Endodermal cell (in vitro differentiated cells): ENCODE results near the gene GPC6. TPM values are rescaled to one million over a fixed set of nuclear protein-coding genes. Genes with fewer than 3 reads are reported as not detected.

Experiments used
- DNase-seq: peaks from one replicate; pipeline ENCODE4 v3.0.0-alpha.2; 2017
- H3K27ac ChIP-seq: 2 replicates; pipeline ENCODE4 v1.5.1; 2013; ENCODE audit warnings: mild to moderate bottlenecking, low read depth, low read length, moderate library complexity
- H3K27me3 ChIP-seq: 2 replicates; pipeline ENCODE4 v1.6.1; 2013; ENCODE audit warnings: mild to moderate bottlenecking, low read length, moderate library complexity; ENCODE audit not compliant: insufficient read depth, control insufficient read depth, poor library complexity, severe bottlenecking
- H3K36me3 ChIP-seq: 2 replicates; pipeline ENCODE4 v1.7.0; 2013; ENCODE audit warnings: mild to moderate bottlenecking, low read length, moderate library complexity; ENCODE audit not compliant: control insufficient read depth, insufficient read depth
- H3K4me1 ChIP-seq: one replicate; pipeline ENCODE4 v1.7.0; 2013; ENCODE audit warnings: low read length; ENCODE audit not compliant: control insufficient read depth, insufficient read depth
- H3K4me3 ChIP-seq: 2 replicates; pipeline ENCODE4 v1.5.1; 2013; ENCODE audit warnings: mild to moderate bottlenecking, low read length, moderate library complexity
- H3K9ac ChIP-seq: 2 replicates; pipeline ENCODE4 v1.6.1; 2013; ENCODE audit warnings: mild to moderate bottlenecking, low read length, moderate library complexity; ENCODE audit not compliant: poor library complexity, severe bottlenecking; ENCODE audit errors: extremely low read depth
- H3K9me3 ChIP-seq: 2 replicates; pipeline ENCODE4 v1.6.1; 2013; ENCODE audit warnings: mild to moderate bottlenecking, low read length, moderate library complexity; ENCODE audit not compliant: control insufficient read depth
- H3K27ac Mint-ChIP-seq: 2 replicates; pipeline ENCODE4 v1.8.0; 2020; ENCODE audit warnings: mixed read lengths
- H3K27me3 Mint-ChIP-seq: 2 replicates; pipeline ENCODE4 v1.8.0; 2021; ENCODE audit warnings: mild to moderate bottlenecking, mixed read lengths; ENCODE audit not compliant: insufficient read depth
- H3K36me3 Mint-ChIP-seq: 2 replicates; pipeline ENCODE4 v1.8.0; 2020; ENCODE audit warnings: low read depth, mixed read lengths
- H3K4me1 Mint-ChIP-seq: 2 replicates; pipeline ENCODE4 v1.8.0; 2020; ENCODE audit warnings: mixed read lengths
- H3K4me3 Mint-ChIP-seq: 2 replicates; pipeline ENCODE4 v1.8.0; 2020; ENCODE audit warnings: mild to moderate bottlenecking, moderate library complexity, mixed read lengths
- H3K9me3 Mint-ChIP-seq: 2 replicates; pipeline ENCODE4 v1.8.0; 2020; ENCODE audit warnings: mild to moderate bottlenecking, mixed read lengths
- WGBS, 2 experiments: methylation state at CpG; one replicate each; pipeline versions ENCODE4 v1.1.5 to v1.1.7; 2013; ENCODE audit warnings: missing lambda C conversion rate in 2 of 2, mixed read lengths in 1 of 2; ENCODE audit not compliant: insufficient coverage in 1 of 2, insufficient read length in 1 of 2; 5-methylcytosine and 5-hydroxymethylcytosine counted together
- total RNA-seq, 2 donors: library from RNA; stranded (reverse); fragmentation: NEBNext Ultra II Directional in 1 of 2; extraction: Animal tissue kit (Norgen Biotek cat#: 25700) in 1 of 2; gene quantifications; 2 replicates in 1 of 2; 3 replicates in 1 of 2; pipeline ENCODE4 v1.2.1, GENCODE V29; 2021
- TF ChIP-seq, protein P1 (sequence below): fragments of 200-600 bp; sonication (generic); conservative IDR thresholded peaks from 2 replicates; pipeline ENCODE4 v1.5.0; 2021; ENCODE audit warnings: antibody characterized with exemption, mild to moderate bottlenecking

Gene GPC6
- total RNA-seq, 2 donors from 2014 or later: 69.6 to 80.4 TPM

DNA sequence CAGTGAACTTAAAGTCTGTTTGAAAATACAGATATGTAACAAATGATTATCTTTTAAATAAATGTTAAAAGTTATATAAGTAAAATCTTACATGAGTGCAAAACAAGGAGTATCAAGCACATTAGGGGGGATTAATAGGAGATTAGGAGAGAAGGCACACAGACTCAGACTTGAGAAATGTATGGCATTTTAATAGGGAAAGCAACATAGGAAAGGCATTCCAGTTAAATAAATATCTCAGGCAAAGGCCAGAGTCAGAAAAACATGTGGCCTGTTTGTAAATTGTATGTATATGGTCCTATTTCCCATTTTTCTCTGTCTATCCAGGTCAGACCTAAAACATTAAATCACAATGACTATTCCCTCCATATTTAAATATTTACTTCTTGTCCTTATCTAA, 462.7 kb downstream of the GPC6 start:
- no peak overlapping the region for H3K4me3 Mint-ChIP-seq
- Histone ChIP-seq H3K9ac (no peak overlapping the region), H3K4me3 (no peak overlapping the region), H3K36me3 (no peaks in the 10 kb centered on the region), H3K9me3 (no peaks in the 10 kb centered on the region), H3K4me1 (peaks cover 14% of the 10 kb centered on the region), H3K27me3 (no peaks in the 10 kb centered on the region), H3K27ac (no peak overlapping the region)
- no peak for DNase-seq
- no peaks in the 10 kb centered on the region for H3K9me3 Mint-ChIP-seq
- H3K27me3 Mint-ChIP-seq: no peaks in the 10 kb centered on the region
- H3K4me1 Mint-ChIP-seq: peaks cover 26% of the 10 kb centered on the region
- TF ChIP-seq, protein P1, sequence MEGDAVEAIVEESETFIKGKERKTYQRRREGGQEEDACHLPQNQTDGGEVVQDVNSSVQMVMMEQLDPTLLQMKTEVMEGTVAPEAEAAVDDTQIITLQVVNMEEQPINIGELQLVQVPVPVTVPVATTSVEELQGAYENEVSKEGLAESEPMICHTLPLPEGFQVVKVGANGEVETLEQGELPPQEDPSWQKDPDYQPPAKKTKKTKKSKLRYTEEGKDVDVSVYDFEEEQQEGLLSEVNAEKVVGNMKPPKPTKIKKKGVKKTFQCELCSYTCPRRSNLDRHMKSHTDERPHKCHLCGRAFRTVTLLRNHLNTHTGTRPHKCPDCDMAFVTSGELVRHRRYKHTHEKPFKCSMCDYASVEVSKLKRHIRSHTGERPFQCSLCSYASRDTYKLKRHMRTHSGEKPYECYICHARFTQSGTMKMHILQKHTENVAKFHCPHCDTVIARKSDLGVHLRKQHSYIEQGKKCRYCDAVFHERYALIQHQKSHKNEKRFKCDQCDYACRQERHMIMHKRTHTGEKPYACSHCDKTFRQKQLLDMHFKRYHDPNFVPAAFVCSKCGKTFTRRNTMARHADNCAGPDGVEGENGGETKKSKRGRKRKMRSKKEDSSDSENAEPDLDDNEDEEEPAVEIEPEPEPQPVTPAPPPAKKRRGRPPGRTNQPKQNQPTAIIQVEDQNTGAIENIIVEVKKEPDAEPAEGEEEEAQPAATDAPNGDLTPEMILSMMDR: no peak
- no peaks in the 10 kb centered on the region for H3K36me3 Mint-ChIP-seq
- H3K27ac Mint-ChIP-seq: no peak overlapping the region

DNA sequence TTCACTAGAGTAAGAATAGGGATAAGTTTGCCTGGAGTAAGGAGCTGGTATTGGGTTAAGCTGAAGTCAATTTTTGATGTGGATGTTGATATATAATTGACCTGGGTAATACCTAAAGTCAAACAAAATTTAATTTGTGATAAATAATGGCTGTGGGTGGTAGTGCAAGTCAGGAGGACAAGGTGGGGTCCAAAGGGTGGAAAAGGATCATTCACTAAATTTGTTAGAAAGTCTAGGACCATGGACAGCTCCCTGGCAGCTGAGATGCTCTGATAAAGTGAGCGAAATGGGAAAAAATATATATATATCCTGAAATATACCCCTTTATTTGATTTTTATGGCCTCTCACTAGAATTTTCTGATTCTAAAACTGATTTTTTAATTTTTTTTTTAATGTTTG, 463.5 kb downstream of the GPC6 start:
- WGBS, 2 experiments: no CpG with 5 or more reads among the region's 1 CpG
- H3K9me3 ChIP-seq: no peaks in the 10 kb centered on the region
- no peaks in the 10 kb centered on the region for H3K27me3 Mint-ChIP-seq
- H3K9ac ChIP-seq: no peak overlapping the region
- peaks cover 25% of the 10 kb centered on the region for H3K4me1 Mint-ChIP-seq
- H3K27me3 ChIP-seq: no peaks in the 10 kb centered on the region
- TF ChIP-seq, protein P1: no peak
- H3K4me3 Mint-ChIP-seq: no peak overlapping the region
- no peak overlapping the region for H3K27ac ChIP-seq
- no peaks in the 10 kb centered on the region for H3K36me3 Mint-ChIP-seq
- peaks cover 14% of the 10 kb centered on the region for H3K4me1 ChIP-seq
- H3K27ac Mint-ChIP-seq: no peak overlapping the region
- no peaks in the 10 kb centered on the region for H3K9me3 Mint-ChIP-seq
- no peak overlapping the region for H3K4me3 ChIP-seq
- no peaks in the 10 kb centered on the region for H3K36me3 ChIP-seq
- peak; percentile 60 for DNase-seq

DNA sequence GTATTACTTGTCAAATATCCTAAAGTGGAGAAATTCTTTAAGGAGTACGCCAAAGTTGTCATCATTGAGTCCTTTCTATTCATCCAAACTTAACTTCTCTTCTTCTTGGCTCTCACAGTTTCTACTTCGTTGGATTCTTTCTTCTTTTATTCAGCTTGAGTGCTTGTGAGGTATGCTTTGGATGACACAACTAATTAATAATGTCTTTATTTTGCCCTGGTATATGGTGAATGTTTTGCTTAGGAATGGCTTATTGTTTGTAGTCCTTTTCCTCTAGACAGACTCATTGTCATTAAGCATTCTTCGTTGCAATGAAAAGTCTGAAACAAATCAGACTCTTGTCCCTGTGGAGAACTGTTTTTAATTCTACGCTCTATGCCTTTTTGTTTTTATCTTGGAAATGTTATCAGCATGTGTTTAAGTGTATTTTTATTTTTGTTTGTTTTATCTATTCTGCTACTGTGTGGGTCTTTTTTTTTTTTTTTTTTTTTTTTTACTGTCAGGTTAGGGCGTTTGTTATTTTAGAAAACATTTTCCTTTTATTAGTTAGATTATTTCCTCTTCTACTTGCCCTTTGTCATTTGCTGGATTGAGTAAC, 471.5 kb downstream of the GPC6 start:
- Mint-ChIP-seq H3K27ac (no peak overlapping the region), H3K36me3 (peaks cover 18% of the 10 kb centered on the region), H3K4me1 (no peaks in the 10 kb centered on the region), H3K4me3 (no peak overlapping the region), H3K27me3 (no peaks in the 10 kb centered on the region), H3K9me3 (peaks cover 15% of the 10 kb centered on the region)
- no peak overlapping the region for H3K9ac ChIP-seq
- 94% methylated on average over 3 of the region's 5 CpGs; no CpG with 5 or more reads in 1 of the 2 experiments for WGBS, 2 experiments
- TF ChIP-seq, protein P1: no peak
- H3K27me3 ChIP-seq: no peaks in the 10 kb centered on the region
- no peak overlapping the region for H3K4me3 ChIP-seq
- H3K4me1 ChIP-seq: no peaks in the 10 kb centered on the region
- peaks cover 25% of the 10 kb centered on the region for H3K9me3 ChIP-seq
- peaks cover 13% of the 10 kb centered on the region for H3K36me3 ChIP-seq
- no peak overlapping the region for H3K27ac ChIP-seq
- no peak for DNase-seq
